Lower lobe of right lung (tissue), 2 donors: Measurements from ENCODE around the gene DPYSL4. TPM values are rescaled to one million over a fixed set of nuclear protein-coding genes. Genes with fewer than 3 reads are reported as not detected.

Source experiments
- ATAC-seq, 2 donors: fragments of 200-7000 bp; cut with Tn5 transposase; one replicate each; pipeline ENCODE4 v1.9.1; 2020 to 2022; ENCODE audit warnings: mild to moderate bottlenecking in 2 of 2, moderate library complexity in 2 of 2
- DNase-seq: peaks from one replicate; pipeline ENCODE4 v3.0.0-alpha.2; 2020
- H3K27ac ChIP-seq: fragments of 200-600 bp; one replicate; pipeline ENCODE4 v1.8.0; 2022
- H3K27me3 ChIP-seq: fragments of 200-600 bp; one replicate; pipeline ENCODE4 v1.8.0; 2022; ENCODE audit warnings: low read depth
- H3K36me3 ChIP-seq: fragments of 200-600 bp; one replicate; pipeline ENCODE4 v1.8.0; 2022; ENCODE audit warnings: mild to moderate bottlenecking
- H3K4me1 ChIP-seq: fragments of 200-600 bp; one replicate; pipeline ENCODE4 v1.8.0; 2022
- H3K4me3 ChIP-seq: fragments of 200-600 bp; one replicate; pipeline ENCODE4 v1.8.0; 2022; ENCODE audit warnings: mild to moderate bottlenecking
- H3K9me3 ChIP-seq: fragments of 200-600 bp; one replicate; pipeline ENCODE4 v1.8.0; 2022
- intact Hi-C: fragments of 100-400 bp; cut with DNase I; formaldehyde crosslinking; loops from one replicate; pipeline ENCODE4 v1.11.0; 2022
- total RNA-seq: library from RNA; stranded (reverse); fragmentation: NEBNext Ultra II Directional; extraction: Animal tissue kit (Norgen Biotek cat#: 25700); gene quantifications from one replicate; pipeline ENCODE4 v1.2.1, GENCODE V29; 2021
- TF ChIP-seq, protein P1 (sequence below): fragments of 200-600 bp; IDR thresholded peaks from one replicate; pipeline ENCODE4 v1.8.0; 2022; ENCODE audit warnings: antibody characterized with exemption, mild to moderate bottlenecking
- donor health status: DM: no; HTN: yes; CAD: no; lungs with severe emphysema.

DPYSL4 gene
- total RNA-seq, 1 donor from 2014 or later, result 2.1 TPM

DNA sequence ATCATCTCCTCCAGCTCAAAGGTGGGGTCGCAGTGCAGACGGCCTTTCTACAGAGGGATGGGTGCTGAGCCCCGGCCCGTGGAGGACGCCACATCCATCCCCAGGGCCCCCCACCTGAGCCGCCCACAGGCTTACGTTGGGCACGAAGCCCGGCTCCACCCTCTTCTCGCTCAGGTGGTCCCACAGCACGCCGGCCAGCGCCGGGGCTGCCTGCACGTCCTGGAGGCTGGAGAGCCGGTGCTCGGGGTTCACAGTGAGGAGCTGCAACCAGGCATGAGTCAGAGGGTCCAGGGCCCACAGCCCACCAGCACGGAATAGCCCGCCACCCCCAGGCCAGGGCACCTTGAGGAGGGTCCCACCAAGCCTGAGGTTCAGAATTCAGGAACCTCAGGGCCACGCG lies 36.0 kb downstream of the DPYSL4 start:
- intact Hi-C loops, result loop anchor here (10.0 kb wide), 1 partner anchor 122 kb away; no protein-coding TSS in a partner anchor
- Histone ChIP-seq H3K4me3 (no peak overlapping the region), H3K4me1 (peaks cover 7% of the 10 kb centered on the region), H3K27me3 (no peaks in the 10 kb centered on the region), H3K9me3 (no peaks in the 10 kb centered on the region), H3K27ac (no peak overlapping the region), H3K36me3 (no peaks in the 10 kb centered on the region)
- no peak for ATAC-seq
- TF ChIP-seq, protein P1, sequence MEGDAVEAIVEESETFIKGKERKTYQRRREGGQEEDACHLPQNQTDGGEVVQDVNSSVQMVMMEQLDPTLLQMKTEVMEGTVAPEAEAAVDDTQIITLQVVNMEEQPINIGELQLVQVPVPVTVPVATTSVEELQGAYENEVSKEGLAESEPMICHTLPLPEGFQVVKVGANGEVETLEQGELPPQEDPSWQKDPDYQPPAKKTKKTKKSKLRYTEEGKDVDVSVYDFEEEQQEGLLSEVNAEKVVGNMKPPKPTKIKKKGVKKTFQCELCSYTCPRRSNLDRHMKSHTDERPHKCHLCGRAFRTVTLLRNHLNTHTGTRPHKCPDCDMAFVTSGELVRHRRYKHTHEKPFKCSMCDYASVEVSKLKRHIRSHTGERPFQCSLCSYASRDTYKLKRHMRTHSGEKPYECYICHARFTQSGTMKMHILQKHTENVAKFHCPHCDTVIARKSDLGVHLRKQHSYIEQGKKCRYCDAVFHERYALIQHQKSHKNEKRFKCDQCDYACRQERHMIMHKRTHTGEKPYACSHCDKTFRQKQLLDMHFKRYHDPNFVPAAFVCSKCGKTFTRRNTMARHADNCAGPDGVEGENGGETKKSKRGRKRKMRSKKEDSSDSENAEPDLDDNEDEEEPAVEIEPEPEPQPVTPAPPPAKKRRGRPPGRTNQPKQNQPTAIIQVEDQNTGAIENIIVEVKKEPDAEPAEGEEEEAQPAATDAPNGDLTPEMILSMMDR, result no peak
- no peak for DNase-seq

DNA sequence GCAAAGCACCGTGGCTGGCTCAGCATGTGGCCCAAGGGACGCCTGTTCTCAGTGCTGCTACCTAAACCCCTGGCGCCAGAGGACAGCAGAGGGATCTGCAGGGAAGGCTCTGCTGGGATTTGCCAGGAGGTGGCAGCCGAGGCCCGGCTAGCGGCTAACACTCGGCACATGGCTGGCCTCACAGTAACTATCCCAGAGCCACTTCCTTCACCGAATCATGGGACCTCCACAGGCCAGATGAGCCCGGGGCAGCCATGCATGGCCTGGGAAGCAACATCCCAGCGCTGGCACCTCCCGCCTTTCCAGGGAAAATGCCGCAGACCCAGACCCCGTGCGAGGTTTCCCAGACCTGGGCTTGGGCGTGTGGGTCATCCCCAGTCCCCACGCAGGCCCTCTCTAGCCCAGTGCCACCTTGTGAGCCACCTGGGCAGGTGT lies 36.4 kb downstream of the DPYSL4 start:
- ATAC-seq, result peak; percentile 89 to 91
- TF ChIP-seq, protein P1, result peak; percentile 89
- DNase-seq, result peak; percentile 83
- intact Hi-C loops, result loop anchor here (10.0 kb wide), 1 partner anchor 122 kb away; no protein-coding TSS in a partner anchor
- Histone ChIP-seq H3K9me3 (no peaks in the 10 kb centered on the region), H3K36me3 (no peaks in the 10 kb centered on the region), H3K27me3 (no peaks in the 10 kb centered on the region), H3K4me1 (peaks cover 7% of the 10 kb centered on the region), H3K27ac (no peak overlapping the region), H3K4me3 (no peak overlapping the region)

DNA sequence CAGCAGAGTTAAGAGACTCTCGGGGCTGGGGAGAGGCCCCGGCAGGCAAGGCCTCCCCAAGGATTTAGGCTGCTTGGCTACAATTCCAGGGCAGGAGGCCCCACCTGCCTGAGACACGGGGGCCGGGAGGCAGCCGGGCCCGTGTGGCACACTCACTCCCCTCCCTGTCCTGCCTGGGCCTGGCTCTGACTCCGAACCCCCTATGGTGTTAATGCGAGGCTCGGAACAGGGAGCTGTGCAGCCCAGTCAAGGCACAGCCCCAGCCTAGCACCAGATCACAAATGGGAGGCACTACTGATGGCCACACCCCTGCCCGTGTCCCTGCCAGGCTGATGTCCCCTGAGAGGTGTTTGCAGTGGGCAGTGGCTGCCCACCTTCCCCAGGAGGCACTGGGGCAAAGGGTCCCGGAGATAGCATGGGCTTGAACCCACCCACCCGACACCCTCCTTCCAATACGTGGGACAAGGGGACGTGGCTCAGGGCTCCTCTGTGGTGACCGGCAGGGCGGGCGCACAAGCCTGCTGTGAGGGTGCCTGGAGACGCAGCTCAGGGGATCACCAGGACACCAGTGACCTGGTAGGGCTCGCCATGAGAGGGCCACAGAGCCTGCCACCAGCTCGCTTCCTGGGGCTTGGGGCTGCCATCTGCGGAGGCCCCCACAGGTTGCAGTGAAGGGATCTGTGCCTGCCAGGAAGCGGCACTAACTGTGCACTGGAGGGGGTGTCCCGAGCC lies 37.0 kb downstream of the DPYSL4 start:
- no peak for ATAC-seq
- no peaks in the 10 kb centered on the region for H3K36me3 ChIP-seq
- no peak for DNase-seq
- H3K4me3 ChIP-seq, result no peak overlapping the region
- intact Hi-C loops, result loop anchor here (10.0 kb wide), 1 partner anchor 121 kb away; no protein-coding TSS in a partner anchor
- H3K4me1 ChIP-seq, result peaks cover 7% of the 10 kb centered on the region
- H3K27ac ChIP-seq, result no peak overlapping the region
- no peaks in the 10 kb centered on the region for H3K9me3 ChIP-seq
- TF ChIP-seq, protein P1, result no peak
- no peaks in the 10 kb centered on the region for H3K27me3 ChIP-seq

GRCh38 chr10:132224343-132225072 lies 37.8 kb downstream of the DPYSL4 start:
- H3K36me3 ChIP-seq, result no peaks in the 10 kb centered on the region
- no peak for ATAC-seq
- intact Hi-C loops, result loop anchor here (10.0 kb wide), 1 partner anchor 120 kb away; no protein-coding TSS in a partner anchor
- H3K27me3 ChIP-seq, result no peaks in the 10 kb centered on the region
- no peaks in the 10 kb centered on the region for H3K9me3 ChIP-seq
- TF ChIP-seq, protein P1, result no peak
- H3K4me1 ChIP-seq, result peaks cover 7% of the 10 kb centered on the region
- H3K4me3 ChIP-seq, result no peak overlapping the region
- no peak for DNase-seq
- H3K27ac ChIP-seq, result no peak overlapping the region

GRCh38 chr10:132225073-132225848 lies 38.5 kb downstream of the DPYSL4 start:
- Histone ChIP-seq H3K27ac (no peak overlapping the region), H3K27me3 (no peaks in the 10 kb centered on the region), H3K36me3 (no peaks in the 10 kb centered on the region), H3K9me3 (no peaks in the 10 kb centered on the region), H3K4me1 (peaks cover 7% of the 10 kb centered on the region), H3K4me3 (no peak overlapping the region)
- ATAC-seq (no peak), DNase-seq (no peak)
- intact Hi-C loops, result loop anchor here (10.0 kb wide), 1 partner anchor 120 kb away; no protein-coding TSS in a partner anchor
- TF ChIP-seq, protein P1, result no peak
